GM12891 (cell line): ENCODE measurements around the gene CTNNA1.

Experiments
- DNase-seq: peaks from one replicate; pipeline ENCODE4 v3.0.0; 2011; ENCODE audit warnings: low spot score; ENCODE audit not compliant: insufficient read length
- FAIRE-seq: peaks from 2 replicates; lab custom pipeline; 2011; peaks lifted over from hg19 to GRCh38; lab: Jason Lieb, UNC
- PAX5 ChIP-seq: IDR thresholded peaks from 2 replicates; pipeline ENCODE4 v1.6.1; 2011; ENCODE audit warnings: low read length, moderate library complexity, mild to moderate bottlenecking; ENCODE audit not compliant: insufficient read depth, severe bottlenecking
- POLR2A ChIP-seq: IDR thresholded peaks from 2 replicates; pipeline ENCODE4 v1.6.1; 2011; ENCODE audit warnings: low read depth, low read length, control low read depth
- POLR2AphosphoS5 ChIP-seq: IDR thresholded peaks from 2 replicates; pipeline ENCODE4 v1.6.1; 2011; ENCODE audit warnings: low read depth, low read length, control low read depth
- POU2F2 ChIP-seq: IDR thresholded peaks from 2 replicates; pipeline ENCODE4 v1.6.1; 2011; ENCODE audit warnings: low read depth, mild to moderate bottlenecking, control low read depth, low read length, moderate library complexity
- SPI1 ChIP-seq: IDR thresholded peaks from 2 replicates; pipeline ENCODE4 v1.6.1; 2011; ENCODE audit warnings: low read depth, low read length, control low read depth
- TAF1 ChIP-seq: IDR thresholded peaks from 2 replicates; pipeline ENCODE4 v1.6.1; 2011; ENCODE audit warnings: low read depth, low read length, control low read depth

CTNNA1 gene

GRCh38 chr5:138966236-138966985, 213.2 kb downstream of the CTNNA1 start:
- FAIRE-seq = no peak
- DNase-seq = no peak
- TF ChIP-seq POLR2AphosphoS5 (no peak), SPI1 (no peak), PAX5 (no peak)

GRCh38 chr5:138967791-138968448, 214.7 kb downstream of the CTNNA1 start:
- FAIRE-seq (no peak), DNase-seq (no peak)
- TF ChIP-seq SPI1 = no peak
- no peak for TF ChIP-seq PAX5
- TF ChIP-seq TAF1 = no peak
- no peak for TF ChIP-seq POU2F2
- no peak for TF ChIP-seq POLR2A
- no peak for TF ChIP-seq POLR2AphosphoS5

GRCh38 chr5:138968601-138969000, 215.4 kb downstream of the CTNNA1 start:
- DNase-seq (no peak), FAIRE-seq (no peak)
- TF ChIP-seq POU2F2 (no peak), TAF1 (no peak), POLR2AphosphoS5 (no peak), SPI1 (no peak), POLR2A (no peak), PAX5 (no peak)

GRCh38 chr5:138969323-138970002, 216.2 kb downstream of the CTNNA1 start:
- FAIRE-seq (no peak), DNase-seq (no peak)
- TF ChIP-seq POLR2AphosphoS5 (no peak), SPI1 (no peak), PAX5 (no peak), POU2F2 (no peak), TAF1 (no peak), POLR2A (no peak)

- TF ChIP-seq POU2F2 = no peak
- TF ChIP-seq PAX5 = no peak
- no peak for TF ChIP-seq POLR2AphosphoS5
- no peak for TF ChIP-seq SPI1
- TF ChIP-seq POLR2A = no peak
- TF ChIP-seq TAF1 = no peak
- no peak for DNase-seq
- FAIRE-seq = no peak
These were observed 219.0 kb downstream of the CTNNA1 start for GRCh38 chr5:138972230-138972629.

- no peak for FAIRE-seq
- no peak for DNase-seq
- TF ChIP-seq POU2F2 = no peak
- no peak for TF ChIP-seq SPI1
- no peak for TF ChIP-seq POLR2AphosphoS5
- TF ChIP-seq PAX5 = no peak
- no peak for TF ChIP-seq POLR2A
- TF ChIP-seq TAF1 = no peak
These were observed 219.6 kb downstream of the CTNNA1 start for GRCh38 chr5:138972836-138973235.

GRCh38 chr5:138974227-138975063, 221.2 kb downstream of the CTNNA1 start:
- TF ChIP-seq POLR2A (no peak), PAX5 (no peak), TAF1 (no peak), POU2F2 (no peak), POLR2AphosphoS5 (no peak), SPI1 (no peak)
- DNase-seq = no peak
- FAIRE-seq = no peak

- TF ChIP-seq SPI1 (peak; percentile 94), POLR2A (no peak)
- FAIRE-seq (peak; percentile 66), DNase-seq (no peak)
These were observed 222.0 kb downstream of the CTNNA1 start for GRCh38 chr5:138975098-138975847.

GRCh38 chr5:138978080-138978479, 224.9 kb downstream of the CTNNA1 start:
- no peak for FAIRE-seq
- no peak for DNase-seq
- no peak for TF ChIP-seq POU2F2
- no peak for TF ChIP-seq PAX5
- no peak for TF ChIP-seq POLR2A
- no peak for TF ChIP-seq SPI1
- no peak for TF ChIP-seq TAF1
- TF ChIP-seq POLR2AphosphoS5 = no peak
